HL-60 (cell line): ENCODE results near the gene ITFG1.

Source experiments
- CTCF ChIP-seq: IDR thresholded peaks from one replicate; pipeline ENCODE4 v1.5.1; 2011; ENCODE audit warnings: low read length, control low read depth, inconsistent platforms; ENCODE audit not compliant: insufficient read depth
- GABPA ChIP-seq: IDR thresholded peaks from 2 replicates; pipeline ENCODE4 v1.6.1; 2012; ENCODE audit warnings: low read depth
- POLR2AphosphoS5 ChIP-seq: IDR thresholded peaks from 2 replicates; pipeline ENCODE4 v1.6.1; 2012; ENCODE audit warnings: low read depth
- SPI1 ChIP-seq: IDR thresholded peaks from 2 replicates; pipeline ENCODE4 v1.6.1; 2012; ENCODE audit warnings: low read depth, mild to moderate bottlenecking, borderline replicate concordance
- TF ChIP-seq, protein P1 (sequence below): IDR thresholded peaks from 2 replicates; pipeline ENCODE4 v1.6.1; 2012; ENCODE audit warnings: low read depth; ENCODE audit not compliant: insufficient replicate concordance

DNA sequence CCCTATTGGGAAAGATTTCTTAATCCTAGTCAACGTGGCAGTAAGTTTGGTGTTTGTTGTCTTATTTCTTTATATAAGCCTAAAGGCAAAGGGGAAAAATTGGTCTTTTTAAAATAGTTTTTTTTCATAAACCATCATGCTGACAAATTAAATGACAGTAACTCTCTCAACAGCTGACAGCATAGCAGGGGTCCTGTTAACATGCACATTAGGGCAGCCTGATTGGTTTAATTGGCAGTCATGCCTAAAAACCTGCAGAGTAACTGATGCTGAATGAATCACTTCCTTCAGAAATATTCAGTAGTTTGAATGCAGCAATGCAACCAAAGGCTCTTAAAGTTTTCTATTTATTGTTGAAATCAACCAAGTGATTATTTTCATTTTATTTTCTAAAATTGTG is 85.4 kb downstream of the ITFG1 start:
- TF ChIP-seq CTCF (no peak), POLR2AphosphoS5 (no peak), GABPA (no peak), SPI1 (no peak)
- TF ChIP-seq, protein P1, sequence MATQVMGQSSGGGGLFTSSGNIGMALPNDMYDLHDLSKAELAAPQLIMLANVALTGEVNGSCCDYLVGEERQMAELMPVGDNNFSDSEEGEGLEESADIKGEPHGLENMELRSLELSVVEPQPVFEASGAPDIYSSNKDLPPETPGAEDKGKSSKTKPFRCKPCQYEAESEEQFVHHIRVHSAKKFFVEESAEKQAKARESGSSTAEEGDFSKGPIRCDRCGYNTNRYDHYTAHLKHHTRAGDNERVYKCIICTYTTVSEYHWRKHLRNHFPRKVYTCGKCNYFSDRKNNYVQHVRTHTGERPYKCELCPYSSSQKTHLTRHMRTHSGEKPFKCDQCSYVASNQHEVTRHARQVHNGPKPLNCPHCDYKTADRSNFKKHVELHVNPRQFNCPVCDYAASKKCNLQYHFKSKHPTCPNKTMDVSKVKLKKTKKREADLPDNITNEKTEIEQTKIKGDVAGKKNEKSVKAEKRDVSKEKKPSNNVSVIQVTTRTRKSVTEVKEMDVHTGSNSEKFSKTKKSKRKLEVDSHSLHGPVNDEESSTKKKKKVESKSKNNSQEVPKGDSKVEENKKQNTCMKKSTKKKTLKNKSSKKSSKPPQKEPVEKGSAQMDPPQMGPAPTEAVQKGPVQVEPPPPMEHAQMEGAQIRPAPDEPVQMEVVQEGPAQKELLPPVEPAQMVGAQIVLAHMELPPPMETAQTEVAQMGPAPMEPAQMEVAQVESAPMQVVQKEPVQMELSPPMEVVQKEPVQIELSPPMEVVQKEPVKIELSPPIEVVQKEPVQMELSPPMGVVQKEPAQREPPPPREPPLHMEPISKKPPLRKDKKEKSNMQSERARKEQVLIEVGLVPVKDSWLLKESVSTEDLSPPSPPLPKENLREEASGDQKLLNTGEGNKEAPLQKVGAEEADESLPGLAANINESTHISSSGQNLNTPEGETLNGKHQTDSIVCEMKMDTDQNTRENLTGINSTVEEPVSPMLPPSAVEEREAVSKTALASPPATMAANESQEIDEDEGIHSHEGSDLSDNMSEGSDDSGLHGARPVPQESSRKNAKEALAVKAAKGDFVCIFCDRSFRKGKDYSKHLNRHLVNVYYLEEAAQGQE = no peak
